Cardiac fibroblast (primary cell): Measurements from ENCODE around the gene NFIX.

ENCODE experiments used
- DNase-seq, 2 donors: peaks; one replicate each; pipeline versions ENCODE4 v3.0.0 to v3.0.0-alpha.2; 2010; ENCODE audit warnings: low read depth in 2 of 2
- H3K4me3 ChIP-seq, 2 donors: replicated peaks in 1 of 2; 1 replicate in 1 of 2; 2 replicates in 1 of 2; pipeline ENCODE4 v1.5.1; 2011; ENCODE audit warnings: low read depth in 2 of 2, low read length in 2 of 2, mild to moderate bottlenecking in 2 of 2, moderate library complexity in 1 of 2
- TF ChIP-seq, protein P1 (sequence below): IDR thresholded peaks from one replicate; pipeline ENCODE4 v1.5.1; 2011; ENCODE audit warnings: low read depth, mild to moderate bottlenecking, low read length, inconsistent platforms

NFIX gene

DNA sequence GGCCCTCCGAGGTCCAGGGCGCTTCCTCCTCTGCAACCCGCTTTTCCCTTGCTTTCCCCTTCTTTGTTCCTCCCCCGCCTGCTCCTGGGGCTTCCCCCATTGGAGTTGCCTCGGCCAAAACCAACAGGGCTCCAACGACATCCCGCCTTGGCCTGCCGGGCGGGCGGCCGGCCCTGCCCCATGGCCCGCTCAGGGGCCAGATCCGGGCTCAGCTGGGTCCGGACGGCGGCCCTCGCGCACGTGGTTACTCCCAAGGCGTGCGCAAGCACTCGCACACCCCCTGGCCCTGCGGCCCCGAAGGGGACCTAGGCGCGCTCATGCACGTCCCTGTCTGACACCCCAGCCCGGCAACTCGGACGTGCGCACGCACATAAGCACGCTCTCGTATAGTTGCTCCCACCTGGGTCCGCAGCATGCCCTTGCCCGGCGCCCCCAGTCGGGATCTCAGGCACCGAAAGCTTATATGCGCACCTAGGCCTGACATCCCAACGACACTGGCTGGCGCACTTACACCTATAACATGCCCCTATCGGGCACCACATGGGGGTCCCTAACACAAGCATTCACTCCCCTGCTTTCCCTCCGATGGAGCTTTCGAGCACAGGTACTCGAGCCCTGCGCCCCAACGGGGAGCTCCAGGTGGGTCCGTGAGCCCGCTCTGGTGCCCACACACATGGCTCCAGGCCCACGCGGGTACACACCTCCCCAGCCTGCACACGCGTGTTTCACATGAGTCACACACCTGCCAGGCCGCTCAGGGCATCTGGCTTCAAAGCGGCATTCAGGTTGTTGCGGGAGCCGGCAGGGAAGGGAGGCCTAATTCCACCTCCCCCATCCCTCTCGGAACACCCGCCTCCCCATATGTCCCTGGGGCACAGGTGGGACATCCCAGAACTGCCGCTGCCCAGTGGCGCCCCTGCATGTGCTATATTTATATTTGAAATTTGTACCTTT, 15.0 kb downstream of the NFIX start:
- H3K4me3 ChIP-seq, result no peak overlapping the region
- DNase-seq, result peak in 1 of 2 donors; percentile 51
- TF ChIP-seq, protein P1, sequence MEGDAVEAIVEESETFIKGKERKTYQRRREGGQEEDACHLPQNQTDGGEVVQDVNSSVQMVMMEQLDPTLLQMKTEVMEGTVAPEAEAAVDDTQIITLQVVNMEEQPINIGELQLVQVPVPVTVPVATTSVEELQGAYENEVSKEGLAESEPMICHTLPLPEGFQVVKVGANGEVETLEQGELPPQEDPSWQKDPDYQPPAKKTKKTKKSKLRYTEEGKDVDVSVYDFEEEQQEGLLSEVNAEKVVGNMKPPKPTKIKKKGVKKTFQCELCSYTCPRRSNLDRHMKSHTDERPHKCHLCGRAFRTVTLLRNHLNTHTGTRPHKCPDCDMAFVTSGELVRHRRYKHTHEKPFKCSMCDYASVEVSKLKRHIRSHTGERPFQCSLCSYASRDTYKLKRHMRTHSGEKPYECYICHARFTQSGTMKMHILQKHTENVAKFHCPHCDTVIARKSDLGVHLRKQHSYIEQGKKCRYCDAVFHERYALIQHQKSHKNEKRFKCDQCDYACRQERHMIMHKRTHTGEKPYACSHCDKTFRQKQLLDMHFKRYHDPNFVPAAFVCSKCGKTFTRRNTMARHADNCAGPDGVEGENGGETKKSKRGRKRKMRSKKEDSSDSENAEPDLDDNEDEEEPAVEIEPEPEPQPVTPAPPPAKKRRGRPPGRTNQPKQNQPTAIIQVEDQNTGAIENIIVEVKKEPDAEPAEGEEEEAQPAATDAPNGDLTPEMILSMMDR, result no peak

DNA sequence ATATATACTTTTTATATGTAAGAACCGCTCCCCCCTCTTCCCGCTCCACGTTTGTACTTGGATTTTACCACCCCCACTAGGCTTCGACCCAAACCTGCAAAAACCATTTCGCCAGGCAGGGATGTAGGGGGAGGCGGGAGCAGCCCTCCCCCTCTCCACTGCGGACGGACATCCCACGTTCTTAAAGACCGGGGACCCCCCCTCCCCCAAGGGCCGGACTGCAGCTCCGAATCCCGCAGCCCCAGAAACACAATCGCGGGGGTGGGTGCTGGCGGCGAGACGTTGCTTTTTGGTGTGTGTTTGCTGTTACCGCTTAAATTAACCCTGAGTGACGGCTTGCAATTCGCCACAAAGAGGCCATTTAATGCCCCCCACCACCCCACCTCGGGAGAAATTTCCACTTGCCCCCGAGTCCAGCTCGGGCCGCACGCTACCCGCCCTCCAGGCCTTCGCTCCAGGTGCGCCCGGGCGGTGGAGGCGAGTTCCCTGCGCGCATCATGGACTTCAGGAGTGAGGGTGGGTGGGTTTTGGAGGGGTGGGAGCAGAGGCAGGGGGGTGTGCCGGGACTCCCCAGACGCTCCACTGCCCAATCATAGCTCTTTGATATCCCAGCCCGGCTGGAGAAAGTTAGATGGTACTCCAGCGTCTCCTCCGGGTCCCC, 15.8 kb downstream of the NFIX start:
- no peak for DNase-seq
- TF ChIP-seq, protein P1, result no peak
- no peak overlapping the region for H3K4me3 ChIP-seq

DNA sequence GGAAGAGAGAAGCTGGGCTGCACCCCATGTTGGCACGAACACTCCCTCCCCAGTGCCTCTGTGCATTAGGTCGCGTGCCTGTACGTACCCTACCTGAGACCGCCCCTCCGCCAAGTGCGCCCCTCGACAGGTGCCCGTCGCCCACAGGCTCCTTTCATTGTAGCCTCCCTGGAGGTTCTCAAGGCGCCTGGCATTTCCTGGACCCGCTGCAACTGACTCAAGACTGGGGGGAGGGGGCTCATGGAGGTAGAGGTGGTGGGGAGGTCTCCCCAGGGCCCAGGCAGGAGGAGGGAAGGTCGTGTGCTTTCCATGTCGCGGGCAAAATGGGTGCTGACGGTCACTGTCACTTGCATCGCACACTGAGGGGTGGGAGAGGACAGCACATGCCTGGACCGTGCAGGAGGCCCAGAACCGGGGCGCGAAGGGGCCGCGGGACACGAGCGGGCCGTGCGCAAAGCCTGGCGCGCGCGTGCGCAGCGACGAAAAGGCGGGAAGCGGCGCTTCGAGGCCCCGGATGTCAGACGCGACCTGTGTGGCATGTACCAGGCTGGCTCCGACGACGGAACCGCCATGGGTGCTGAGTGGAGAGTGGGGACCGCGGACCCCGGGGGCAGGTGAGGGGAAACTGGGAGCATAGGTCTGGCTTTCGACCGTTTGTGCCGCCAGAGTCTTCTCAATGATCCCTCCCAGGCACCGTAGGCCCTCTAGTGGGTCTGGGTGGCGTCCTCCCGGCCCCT, 16.5 kb downstream of the NFIX start:
- no peak overlapping the region for H3K4me3 ChIP-seq
- DNase-seq, result no peak
- TF ChIP-seq, protein P1, result no peak

DNA sequence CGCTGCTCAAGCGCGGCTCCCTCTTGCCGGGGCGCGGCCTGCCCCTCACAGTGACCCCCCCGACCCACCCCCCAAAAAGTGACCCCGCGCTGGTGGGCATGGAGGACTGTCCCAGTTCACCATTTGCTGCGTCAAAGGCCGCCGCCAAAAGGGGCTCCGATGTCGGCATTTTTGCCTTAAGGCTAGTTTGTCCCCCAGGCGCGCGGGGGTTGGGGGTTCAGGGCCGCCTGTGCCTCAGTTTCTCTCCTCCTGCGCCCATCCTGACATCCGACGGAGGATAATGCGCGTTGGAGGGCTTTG, 17.1 kb downstream of the NFIX start:
- no peak for DNase-seq
- TF ChIP-seq, protein P1, result no peak
- H3K4me3 ChIP-seq, result peak overlapping the region; percentile 17 to 32

DNA sequence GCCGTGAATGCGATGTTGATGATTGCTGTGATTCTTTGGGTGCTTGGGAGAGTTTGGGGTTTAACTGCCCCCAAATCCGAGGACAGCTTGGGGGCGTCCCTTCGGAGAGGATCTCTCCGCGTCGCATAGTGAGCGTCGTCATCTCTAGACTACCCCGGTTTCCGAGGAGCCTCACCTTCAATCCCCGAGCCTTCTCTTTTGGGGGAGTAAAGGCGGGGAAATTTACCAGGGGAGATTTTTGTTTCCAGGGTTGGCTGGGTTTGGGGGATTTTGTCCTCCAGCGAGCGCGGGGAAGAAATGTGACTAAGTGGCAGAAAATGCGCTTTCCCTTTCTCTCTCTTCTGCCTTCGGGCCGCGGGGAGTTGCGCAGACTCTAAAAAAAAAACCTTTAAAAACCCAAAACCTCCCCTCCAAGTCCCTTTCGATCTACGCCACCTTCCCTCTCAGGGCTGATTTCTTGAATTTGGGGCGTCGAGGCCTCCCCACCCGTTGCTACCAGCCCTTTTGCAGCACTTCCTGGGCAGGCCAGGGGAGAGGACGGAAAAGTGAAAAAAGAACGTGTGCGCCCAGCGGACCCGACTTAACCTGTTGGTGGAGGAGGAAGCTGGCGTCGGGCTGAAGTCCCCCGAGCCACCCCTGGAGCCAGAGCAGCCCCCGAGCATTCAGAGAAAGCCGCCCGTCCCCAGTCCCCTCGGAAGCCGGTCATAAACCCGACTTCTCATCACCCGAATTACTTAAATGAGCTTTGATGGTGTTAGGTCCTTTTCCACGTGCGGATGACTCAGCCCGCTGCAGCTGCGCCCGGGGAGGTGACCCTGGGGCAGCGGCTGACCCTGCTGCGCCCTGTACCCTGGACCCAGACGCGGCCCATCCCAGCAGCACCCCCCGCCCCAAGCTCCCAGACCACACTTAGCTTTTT, 17.7 kb downstream of the NFIX start:
- peak overlapping the region; percentile 22 to 48 for H3K4me3 ChIP-seq
- peak; percentile 65 to 76 for DNase-seq
- TF ChIP-seq, protein P1, result no peak

DNA sequence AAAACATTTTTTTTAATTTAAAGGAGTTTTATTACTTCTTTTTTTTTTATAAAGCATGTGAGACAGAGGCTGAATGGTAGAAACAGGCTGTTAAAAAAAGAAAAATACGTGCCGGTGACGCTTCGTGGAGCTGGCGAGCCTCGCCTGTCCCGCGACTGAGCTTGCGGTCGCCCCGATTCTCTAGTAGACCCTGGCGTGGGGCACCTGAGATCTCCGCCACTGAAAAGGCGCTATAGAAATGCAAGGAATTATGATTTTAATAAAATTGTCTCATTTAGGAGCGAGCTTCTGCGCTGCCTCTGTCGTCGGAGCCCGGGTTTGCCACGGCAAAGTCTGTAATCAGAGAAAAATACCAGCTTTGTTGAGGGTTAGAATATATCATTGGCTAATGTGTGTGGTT, 18.4 kb downstream of the NFIX start:
- TF ChIP-seq, protein P1, result no peak
- DNase-seq, result no peak
- peak overlapping the region in 1 of 2 donors; percentile 48 for H3K4me3 ChIP-seq
